Anterior cingulate cortex (tissue), 58 donors: ENCODE results near the gene CYBC1.
"Not testable (repeated sequence)": the region's sequence is repeated elsewhere in the genome, so short reads cannot be mapped to it uniquely, and the experiment has no call there.

Experiments
- DNase-seq, 58 donors: peaks; one replicate each; lab custom pipeline; 2025; lab: John Stamatoyannopoulos, UW

Gene CYBC1

GRCh38 chr17:82480318-82480717 lies 29.8 kb upstream of the CYBC1 start:
- DNase-seq: no peak

GRCh38 chr17:82479602-82480001 lies 29.1 kb upstream of the CYBC1 start:
- DNase-seq: no peak

GRCh38 chr17:82477934-82478333 lies 27.4 kb upstream of the CYBC1 start:
- no peak for DNase-seq

GRCh38 chr17:82475458-82475857 lies 24.9 kb upstream of the CYBC1 start:
- DNase-seq: no peak

GRCh38 chr17:82474223-82475010 lies 23.9 kb upstream of the CYBC1 start:
- no peak for DNase-seq

GRCh38 chr17:82470065-82470464 lies 19.5 kb upstream of the CYBC1 start:
- DNase-seq: no peak

GRCh38 chr17:82468692-82469091 lies 18.1 kb upstream of the CYBC1 start:
- no peak for DNase-seq

- no peak for DNase-seq
Measured at GRCh38 chr17:82465023-82465603, 14.6 kb upstream of the CYBC1 start.

GRCh38 chr17:82464567-82464929 lies 14.0 kb upstream of the CYBC1 start:
- DNase-seq: no peak

GRCh38 chr17:82463925-82464566 lies 13.5 kb upstream of the CYBC1 start:
- DNase-seq: no peak

- no peak for DNase-seq
Measured at GRCh38 chr17:82463391-82463790, 12.8 kb upstream of the CYBC1 start.

- DNase-seq: no peak
Measured at GRCh38 chr17:82461827-82462524, 11.4 kb upstream of the CYBC1 start.

- DNase-seq: not testable (repeated sequence)
Measured at GRCh38 chr17:82459936-82460335, 9.4 kb upstream of the CYBC1 start.

GRCh38 chr17:82458885-82459424 lies 8.4 kb upstream of the CYBC1 start:
- DNase-seq: peak in 2 of 58 donors; percentile 20 to 33

GRCh38 chr17:82458179-82458884 lies 7.8 kb upstream of the CYBC1 start, which contains the start of gene NARF:
NARF (plus strand) TSS chr17:82458741; CDS start chr17:82458804, 63 bp downstream.
- peak; percentile 70 to 99 (median 97) for DNase-seq

- DNase-seq: no peak
Measured at GRCh38 chr17:82457929-82458178, 7.3 kb upstream of the CYBC1 start.

- DNase-seq: no peak
Measured at GRCh38 chr17:82457073-82457928, 6.7 kb upstream of the CYBC1 start.

GRCh38 chr17:82453706-82454105 lies 3.2 kb upstream of the CYBC1 start:
- not testable (repeated sequence) for DNase-seq

- not testable (repeated sequence) for DNase-seq
Measured at GRCh38 chr17:82453151-82453550, 2.6 kb upstream of the CYBC1 start.
